Endothelial cell of umbilical vein (primary cell): Measurements from ENCODE around the gene CHL1. TPM values are rescaled to one million over a fixed set of nuclear protein-coding genes. Genes with fewer than 3 reads are reported as not detected.

ENCODE experiments used
- BruUV-seq: library from RNA; stranded (reverse); fragments of 400-500 nt; replicated peaks from 2 replicates; lab custom pipeline; 2021; lab: Mats Ljungman, UMichigan
- CTCF ChIA-PET: fragments of 300-600, 350-600 bp; sonication (Branson Sonifier 250); formaldehyde crosslinking; loops from one replicate; lab custom pipeline; 2021; ENCODE audit warnings: antibody characterized with exemption, inconsistent platforms; lab: Charles Lee
- POLR2A ChIA-PET: fragments of 300-600, 350-600 bp; sonication (Branson Sonifier 250); formaldehyde crosslinking; loops from one replicate; lab custom pipeline; 2021; ENCODE audit warnings: antibody characterized with exemption, inconsistent platforms; lab: Charles Lee
- DNase-seq: peaks from one replicate; pipeline ENCODE4 v3.0.0-alpha.2; 2011; ENCODE audit warnings: low read depth, low spot score
- FAIRE-seq: peaks from 2 replicates; lab custom pipeline; 2011; peaks lifted over from hg19 to GRCh38; lab: Jason Lieb, UNC
- H2AFZ ChIP-seq: 2 replicates; pipeline ENCODE4 v1.6.0; 2012; ENCODE audit warnings: low read depth, low read length, control low read depth, inconsistent platforms
- H3K27ac ChIP-seq: 2 replicates; pipeline ENCODE4 v1.5.1; 2011; ENCODE audit warnings: low read depth, mild to moderate bottlenecking, control low read depth, low read length, moderate library complexity; ENCODE audit not compliant: insufficient read depth
- H3K27me3 ChIP-seq, 2 experiments: 2 replicates each; pipeline versions ENCODE4 v1.6.0 to v1.6.1; 2011; ENCODE audit warnings: low read length in 2 of 2, mixed read lengths in 1 of 2; ENCODE audit not compliant: control insufficient read depth in 2 of 2, insufficient read depth in 2 of 2
- H3K36me3 ChIP-seq, 2 experiments: 2 replicates in 1 of 2; 3 replicates in 1 of 2; pipeline ENCODE4 v1.5.1; 2011; ENCODE audit warnings: low read length in 2 of 2, mild to moderate bottlenecking in 1 of 2, moderate library complexity in 1 of 2; ENCODE audit not compliant: control insufficient read depth in 2 of 2, insufficient read depth in 2 of 2; ENCODE audit errors: extremely low read depth in 1 of 2
- H3K4me1 ChIP-seq: 3 replicates; pipeline ENCODE4 v1.5.1; 2011; ENCODE audit warnings: mild to moderate bottlenecking, low read length; ENCODE audit not compliant: control insufficient read depth, insufficient read depth; ENCODE audit errors: extremely low read depth
- H3K4me2 ChIP-seq: 2 replicates; pipeline ENCODE4 v1.6.1; 2011; ENCODE audit warnings: low read length, control low read depth, mixed read lengths; ENCODE audit not compliant: insufficient read depth
- H3K4me3 ChIP-seq, 3 experiments: fragments of 200-600 bp in 1 of 3; sonication (generic), shearing (Covaris generic) in 1 of 3; replicated peaks in 1 of 3; 2 replicates each; pipeline ENCODE4 v1.5.1; 2011 to 2016; ENCODE audit warnings: control low read depth in 3 of 3, low read length in 3 of 3, mild to moderate bottlenecking in 2 of 3, inconsistent platforms in 1 of 3, low read depth in 1 of 3, moderate library complexity in 1 of 3; ENCODE audit not compliant: insufficient read depth in 1 of 3
- H3K79me2 ChIP-seq: 2 replicates; pipeline ENCODE4 v1.6.0; 2012; ENCODE audit warnings: low read length, inconsistent platforms; ENCODE audit not compliant: control insufficient read depth, insufficient read depth
- H3K9ac ChIP-seq: replicated peaks from 2 replicates; pipeline ENCODE3; 2011; ENCODE audit warnings: low read length, control low read depth; ENCODE audit not compliant: insufficient read depth; ENCODE audit errors: extremely low read depth
- H3K9me1 ChIP-seq: replicated peaks from 3 replicates; pipeline ENCODE4 v1.6.0; 2011; ENCODE audit warnings: mild to moderate bottlenecking, low read length; ENCODE audit not compliant: control insufficient read depth, insufficient read depth; ENCODE audit errors: extremely low read depth
- H3K9me3 ChIP-seq: replicated peaks from 2 replicates; pipeline ENCODE4 v1.5.1; 2012; ENCODE audit warnings: low read length, inconsistent platforms; ENCODE audit not compliant: control insufficient read depth, insufficient read depth
- H4K20me1 ChIP-seq: replicated peaks from 2 replicates; pipeline ENCODE3; 2011; ENCODE audit warnings: mild to moderate bottlenecking, low read length; ENCODE audit not compliant: control insufficient read depth, insufficient read depth; ENCODE audit errors: extremely low read depth
- CTCF ChIP-seq, 2 donors: IDR thresholded peaks; 1 replicate in 1 of 2; 2 replicates in 1 of 2; pipeline ENCODE4 v1.5.1; 2011; ENCODE audit warnings: low read length in 2 of 2, mild to moderate bottlenecking in 2 of 2, moderate library complexity in 2 of 2, control low read depth in 1 of 2, inconsistent platforms in 1 of 2, low read depth in 1 of 2; ENCODE audit not compliant: insufficient read depth in 1 of 2; ENCODE audit errors: extremely low read depth in 1 of 2
- EZH2 ChIP-seq: IDR thresholded peaks from 2 replicates; pipeline ENCODE4 v1.6.1; 2012; ENCODE audit warnings: borderline replicate concordance, low read depth, mild to moderate bottlenecking, moderate library complexity, low read length, inconsistent platforms; ENCODE audit not compliant: severe bottlenecking
- FOS ChIP-seq: IDR thresholded peaks from 2 replicates; pipeline ENCODE4 v1.6.1; 2011; ENCODE audit warnings: mild to moderate bottlenecking, low read length, moderate library complexity, borderline replicate concordance; ENCODE audit not compliant: insufficient read depth
- GATA2 ChIP-seq: IDR thresholded peaks from 2 replicates; pipeline ENCODE4 v1.7.0; 2011; ENCODE audit warnings: low read depth, mild to moderate bottlenecking, moderate library complexity, mixed read lengths, low read length; ENCODE audit not compliant: insufficient read length, insufficient read depth
- JUN ChIP-seq: IDR thresholded peaks from 2 replicates; pipeline ENCODE4 v1.6.1; 2011; ENCODE audit warnings: borderline replicate concordance, low read depth; ENCODE audit not compliant: insufficient read length, insufficient read depth
- MAX ChIP-seq: IDR thresholded peaks from 2 replicates; pipeline ENCODE4 v1.6.1; 2011; ENCODE audit not compliant: insufficient read depth, insufficient read length
- MYC ChIP-seq: IDR thresholded peaks from one replicate; pipeline ENCODE4 v1.6.1; 2011; ENCODE audit warnings: mild to moderate bottlenecking, low read depth, low read length
- POLR2A ChIP-seq: IDR thresholded peaks from 2 replicates; pipeline ENCODE4 v1.6.1; 2012; ENCODE audit warnings: low read depth, mild to moderate bottlenecking, control low read depth, low read length
- POLR2AphosphoS5 ChIP-seq: IDR thresholded peaks from 2 replicates; pipeline ENCODE4 v1.6.1; 2012; ENCODE audit warnings: low read depth, mild to moderate bottlenecking, control low read depth, low read length, moderate library complexity; ENCODE audit not compliant: insufficient read depth
- dilution Hi-C: fragments of 300-500 bp; cut with MboI; formaldehyde crosslinking; loops from one replicate; pipeline ENCODE4 v1.15.0; 2019; ENCODE audit warnings: low sequenced_read_pairs; ENCODE audit not compliant: extremely low pct_ligation_motif_present
- intact Hi-C: fragments of 100-400 bp; cut with micrococcal nuclease; formaldehyde crosslinking; loops from one replicate; pipeline ENCODE4 v1.10.0; 2022
- polyA plus RNA-seq, 4 experiments: library from polyadenylated mRNA; depleted of rRNA in 3 of 4; stranded (reverse) in 3 of 4; unstranded in 1 of 4; fragments of >200 nt; gene quantifications; 2 replicates each; pipeline versions ENCODE4 v1.2.1 to v1.2.3, GENCODE V29; 2011 to 2012; ENCODE audit warnings: missing spikeins in 1 of 4
- total RNA-seq: library from RNA; stranded (reverse); gene quantifications from 2 replicates; pipeline ENCODE4 v1.2.3, GENCODE V29; 2021

The CHL1 gene
- total and polyA plus RNA-seq, 2 donors (not counting 3 experiments of a cell fraction or from before 2014, with no cell fraction given) = not detected

DNA sequence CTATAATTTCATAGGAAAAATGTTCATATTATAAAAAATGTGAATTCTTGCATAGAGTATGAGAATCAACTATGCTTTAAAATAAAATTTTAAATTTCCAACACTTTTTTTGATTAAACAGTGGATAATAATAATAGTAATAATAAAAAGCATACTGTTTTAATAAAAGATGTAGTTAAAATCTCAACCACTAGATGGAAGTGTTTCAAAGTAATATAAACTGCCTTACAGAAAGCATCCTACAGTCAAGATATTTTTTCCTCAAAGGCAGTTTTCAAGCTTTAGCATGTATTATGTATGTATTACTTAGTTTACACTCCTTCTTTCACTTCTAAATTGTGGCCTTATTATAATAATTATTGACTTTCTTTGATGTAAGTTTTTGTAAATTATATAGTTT is 217.5 kb downstream of the CHL1 start:
- FAIRE-seq (no peak), DNase-seq (no peak)
- no peak overlapping the region for H3K4me2 ChIP-seq
- no peaks in the 10 kb centered on the region for H3K4me1 ChIP-seq
- H3K36me3 ChIP-seq = no peaks in the 10 kb centered on the region
- no peak for TF ChIP-seq POLR2A
- no peak for TF ChIP-seq GATA2
- TF ChIP-seq CTCF (IDR thresholded peaks at IDR 0.05; ENCODE audit: extremely low read depth in 1 of 2, insufficient read depth in 1 of 2, low read depth in 1 of 2, low read length in 2 of 2) = no peak
- TF ChIP-seq FOS = no peak
- TF ChIP-seq MAX = no peak
- TF ChIP-seq EZH2 = no peak
- TF ChIP-seq MYC = no peak
- TF ChIP-seq JUN = no peak
- TF ChIP-seq POLR2AphosphoS5 = no peak
- no peak overlapping the region for H3K27ac ChIP-seq
- no peaks in the 10 kb centered on the region for H4K20me1 ChIP-seq
- H3K27me3 ChIP-seq = no peaks in the 10 kb centered on the region
- ChIA-PET POLR2A (no interaction called here), CTCF (no interaction called here)
- no peak overlapping the region for H2AFZ ChIP-seq
- BruUV-seq = no TSS peak
- no peak overlapping the region for H3K9ac ChIP-seq
- intact Hi-C loops = no loop called here
- H3K9me1 ChIP-seq = no peaks in the 10 kb centered on the region
- dilution Hi-C loops = no loop called here
- no peaks in the 10 kb centered on the region for H3K9me3 ChIP-seq
- no peaks in the 10 kb centered on the region for H3K79me2 ChIP-seq
- no peak overlapping the region for H3K4me3 ChIP-seq
